H9 (cell line): Measurements from ENCODE around the gene WDR27. TPM values are rescaled to one million over a fixed set of nuclear protein-coding genes. Genes with fewer than 3 reads are reported as not detected.

ENCODE experiments used
- DNase-seq: peaks from one replicate; pipeline ENCODE4 v3.0.0-alpha.2; 2017
- H2AFZ ChIP-seq: one replicate; pipeline ENCODE4 v1.6.1; 2013; ENCODE audit warnings: mild to moderate bottlenecking, low read length, control low read depth, moderate library complexity
- H2AK5ac ChIP-seq: 2 replicates; pipeline ENCODE4 v1.6.1; 2013; ENCODE audit warnings: low read length, control low read depth, mixed read lengths; ENCODE audit not compliant: insufficient read length
- H2BK120ac ChIP-seq: one replicate; pipeline ENCODE4 v1.6.1; 2013; ENCODE audit warnings: low read depth, mild to moderate bottlenecking, low read length, control low read depth, inconsistent platforms; ENCODE audit not compliant: poor library complexity, severe bottlenecking
- H2BK12ac ChIP-seq: 2 replicates; pipeline ENCODE4 v1.6.1; 2013; ENCODE audit warnings: low read length, control low read depth, mixed read lengths, low read depth; ENCODE audit not compliant: insufficient read length
- H2BK15ac ChIP-seq: 2 replicates; pipeline ENCODE4 v1.6.1; 2013; ENCODE audit warnings: low read depth, low read length, control low read depth
- H2BK20ac ChIP-seq: one replicate; pipeline ENCODE4 v1.6.1; 2013; ENCODE audit warnings: low read depth, mild to moderate bottlenecking, low read length, control low read depth, inconsistent platforms; ENCODE audit not compliant: poor library complexity, severe bottlenecking
- H2BK5ac ChIP-seq: 2 replicates; pipeline ENCODE4 v1.6.1; 2013; ENCODE audit warnings: low read length, control low read depth, mixed read lengths; ENCODE audit not compliant: insufficient read length
- H3K14ac ChIP-seq: 2 replicates; pipeline ENCODE4 v1.6.1; 2013; ENCODE audit warnings: low read length, control low read depth; ENCODE audit not compliant: insufficient read depth
- H3K18ac ChIP-seq: 2 replicates; pipeline ENCODE4 v1.6.1; 2013; ENCODE audit warnings: low read depth, mild to moderate bottlenecking, mixed read lengths, low read length, control low read depth; ENCODE audit not compliant: insufficient read length
- H3K23ac ChIP-seq: 2 replicates; pipeline ENCODE4 v1.6.1; 2013; ENCODE audit warnings: low read length, control low read depth, mixed read lengths, low read depth; ENCODE audit not compliant: insufficient read length
- H3K23me2 ChIP-seq: 2 replicates; pipeline ENCODE4 v1.6.1; 2013; ENCODE audit warnings: low read depth, mild to moderate bottlenecking, mixed read lengths, low read length, control low read depth; ENCODE audit not compliant: insufficient read length, poor library complexity, severe bottlenecking
- H3K27ac ChIP-seq: 2 replicates; pipeline ENCODE4 v1.5.1; 2013; ENCODE audit warnings: low read length, control low read depth, mixed read lengths, low read depth; ENCODE audit not compliant: insufficient read length
- H3K27me3 ChIP-seq: 2 replicates; pipeline ENCODE4 v1.6.1; 2013; ENCODE audit warnings: low read length, control low read depth, inconsistent platforms; ENCODE audit not compliant: insufficient read depth
- H3K4ac ChIP-seq: 2 replicates; pipeline ENCODE4 v1.6.1; 2013; ENCODE audit warnings: low read depth, mild to moderate bottlenecking, control low read depth, inconsistent platforms, low read length, moderate library complexity
- H3K4me1 ChIP-seq: 2 replicates; pipeline ENCODE4 v1.6.1; 2013; ENCODE audit warnings: low read length, control low read depth, inconsistent platforms; ENCODE audit not compliant: insufficient read depth
- H3K4me2 ChIP-seq: 2 replicates; pipeline ENCODE4 v1.6.1; 2013; ENCODE audit warnings: low read length, control low read depth, mixed read lengths; ENCODE audit not compliant: insufficient read length, insufficient read depth
- H3K56ac ChIP-seq: 2 replicates; pipeline ENCODE4 v1.6.1; 2013; ENCODE audit warnings: low read depth, mild to moderate bottlenecking, mixed read lengths, low read length, control low read depth; ENCODE audit not compliant: insufficient read length
- H3K79me1 ChIP-seq: 2 replicates; pipeline ENCODE4 v1.6.1; 2013; ENCODE audit warnings: low read depth, mild to moderate bottlenecking, moderate library complexity, low read length, control low read depth, inconsistent platforms; ENCODE audit not compliant: insufficient read depth, poor library complexity, severe bottlenecking
- H3K79me2 ChIP-seq: 2 replicates; pipeline ENCODE4 v1.6.1; 2013; ENCODE audit warnings: low read length, control low read depth, inconsistent platforms; ENCODE audit not compliant: insufficient read depth
- H3K9ac ChIP-seq: 2 replicates; pipeline ENCODE4 v1.6.1; 2013; ENCODE audit warnings: low read length, control low read depth, mixed read lengths; ENCODE audit not compliant: insufficient read length; ENCODE audit errors: extremely low read depth
- H3K9me3 ChIP-seq: one replicate; pipeline ENCODE4 v1.6.1; 2013; ENCODE audit warnings: low read depth, low read length, inconsistent platforms; ENCODE audit not compliant: control insufficient read depth
- H3T11ph ChIP-seq: one replicate; pipeline ENCODE4 v1.6.1; 2013; ENCODE audit warnings: mild to moderate bottlenecking, low read length, control low read depth, inconsistent platforms
- H4K20me1 ChIP-seq: one replicate; pipeline ENCODE4 v1.6.1; 2013; ENCODE audit not compliant: control insufficient read depth, insufficient read length, insufficient read depth
- H4K5ac ChIP-seq: 2 replicates; pipeline ENCODE4 v1.6.1; 2013; ENCODE audit warnings: low read depth, mild to moderate bottlenecking, mixed read lengths, low read length, control low read depth; ENCODE audit not compliant: insufficient read length
- H4K8ac ChIP-seq: replicated peaks from 2 replicates; pipeline ENCODE4 v1.6.1; 2013; ENCODE audit warnings: low read length, control low read depth, mixed read lengths, low read depth; ENCODE audit not compliant: insufficient read length
- H4K91ac ChIP-seq: 2 replicates; pipeline ENCODE4 v1.6.1; 2013; ENCODE audit warnings: low read depth, mild to moderate bottlenecking, moderate library complexity, mixed read lengths, low read length, control low read depth; ENCODE audit not compliant: insufficient read length
- H3K27ac Mint-ChIP-seq, 3 experiments: 2 replicates in 2 of 3; 3 replicates in 1 of 3; pipeline ENCODE4 v1.8.0; 2020 to 2021; ENCODE audit warnings: mixed read lengths in 3 of 3, mild to moderate bottlenecking in 1 of 3, moderate library complexity in 1 of 3
- H3K27me3 Mint-ChIP-seq: 2 replicates; pipeline ENCODE4 v1.8.0; 2021; ENCODE audit warnings: low read depth, mild to moderate bottlenecking, moderate library complexity, mixed read lengths
- H3K36me3 Mint-ChIP-seq, 3 experiments: 2 replicates in 2 of 3; 3 replicates in 1 of 3; pipeline ENCODE4 v1.8.0; 2020 to 2021; ENCODE audit warnings: low read depth in 3 of 3, mixed read lengths in 3 of 3; ENCODE audit not compliant: insufficient read depth in 1 of 3
- H3K4me1 Mint-ChIP-seq, 2 experiments: 2 replicates each; pipeline ENCODE4 v1.8.0; 2020; ENCODE audit warnings: mixed read lengths in 2 of 2
- H3K4me3 Mint-ChIP-seq, 2 experiments: 2 replicates in 1 of 2; 3 replicates in 1 of 2; pipeline ENCODE4 v1.8.0; 2020 to 2021; ENCODE audit warnings: mild to moderate bottlenecking in 2 of 2, mixed read lengths in 2 of 2, moderate library complexity in 1 of 2
- H3K9me3 Mint-ChIP-seq, 2 experiments: 2 replicates in 1 of 2; 3 replicates in 1 of 2; pipeline ENCODE4 v1.8.0; 2020; ENCODE audit warnings: mild to moderate bottlenecking in 2 of 2, mixed read lengths in 2 of 2, moderate library complexity in 1 of 2
- WGBS: extraction: QIAGEN DNeasy Blood & Tissue Kit; methylation state at CpG from one replicate; pipeline ENCODE4 v1.1.7; 2013; ENCODE audit warnings: missing lambda C conversion rate, low lambda C conversion rate, mixed read lengths; ENCODE audit not compliant: insufficient read length; ENCODE audit errors: extremely low coverage; 5-methylcytosine and 5-hydroxymethylcytosine counted together
- total RNA-seq: library from RNA; stranded (reverse); gene quantifications from 2 replicates; pipeline ENCODE4 v1.2.1, GENCODE V29; 2021
- TF ChIP-seq, protein P1 (sequence below): fragments of 200-600 bp; sonication (generic); conservative IDR thresholded peaks from 3 replicates; pipeline ENCODE4 v1.8.0; 2021; ENCODE audit warnings: antibody characterized with exemption, mild to moderate bottlenecking

The WDR27 gene
- total RNA-seq, 1 experiment from 2014 or later = 48.7 TPM

DNA sequence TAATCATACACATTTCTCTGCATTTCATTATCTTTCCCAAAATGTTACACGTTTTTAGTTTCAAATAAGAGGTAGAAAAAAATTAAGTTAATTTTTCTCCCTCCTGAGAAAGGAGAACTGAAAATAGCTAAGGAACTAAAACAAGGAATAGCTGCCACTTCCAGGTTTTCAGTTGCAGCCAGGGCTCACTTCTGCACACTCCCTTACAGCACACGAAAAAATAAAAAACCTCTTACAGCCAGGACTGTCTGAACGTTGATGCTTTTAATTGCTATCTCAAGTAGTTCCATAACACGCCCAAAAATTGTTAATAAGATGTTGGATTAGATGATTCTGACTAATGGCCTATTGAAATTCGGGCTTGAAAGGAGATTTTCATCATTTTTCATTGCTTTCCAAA is 294.5 kb downstream of the WDR27 start:
- Histone ChIP-seq H4K20me1 (no peaks in the 10 kb centered on the region), H3K79me2 (no peaks in the 10 kb centered on the region), H2BK12ac (no peak overlapping the region), H2BK120ac (no peak overlapping the region), H3K4me1 (no peaks in the 10 kb centered on the region), H2BK20ac (no peak overlapping the region), H3K23me2 (no peaks in the 10 kb centered on the region), H4K91ac (no peak overlapping the region), H3K23ac (no peak overlapping the region), H2AK5ac (no peak overlapping the region), H3K9ac (no peak overlapping the region), H2BK15ac (no peak overlapping the region), H3K4me2 (no peak overlapping the region), H3K79me1 (no peaks in the 10 kb centered on the region), H2AFZ (no peak overlapping the region), H4K8ac (no peak overlapping the region), H2BK5ac (no peak overlapping the region), H3K18ac (no peak overlapping the region), H3K9me3 (peaks cover 13% of the 10 kb centered on the region), H4K5ac (no peak overlapping the region), H3K27ac (no peak overlapping the region), H3K14ac (no peak overlapping the region), H3K4ac (no peak overlapping the region), H3K27me3 (no peaks in the 10 kb centered on the region), H3T11ph (no peak overlapping the region), H3K56ac (no peak overlapping the region)
- peaks cover 10 to 23% (median 15%) of the 10 kb centered on the region in 3 experiments for H3K36me3 Mint-ChIP-seq
- H3K27me3 Mint-ChIP-seq = peaks cover 2% of the 10 kb centered on the region; the same call in 1 of the 2 replicates
- TF ChIP-seq, protein P1, sequence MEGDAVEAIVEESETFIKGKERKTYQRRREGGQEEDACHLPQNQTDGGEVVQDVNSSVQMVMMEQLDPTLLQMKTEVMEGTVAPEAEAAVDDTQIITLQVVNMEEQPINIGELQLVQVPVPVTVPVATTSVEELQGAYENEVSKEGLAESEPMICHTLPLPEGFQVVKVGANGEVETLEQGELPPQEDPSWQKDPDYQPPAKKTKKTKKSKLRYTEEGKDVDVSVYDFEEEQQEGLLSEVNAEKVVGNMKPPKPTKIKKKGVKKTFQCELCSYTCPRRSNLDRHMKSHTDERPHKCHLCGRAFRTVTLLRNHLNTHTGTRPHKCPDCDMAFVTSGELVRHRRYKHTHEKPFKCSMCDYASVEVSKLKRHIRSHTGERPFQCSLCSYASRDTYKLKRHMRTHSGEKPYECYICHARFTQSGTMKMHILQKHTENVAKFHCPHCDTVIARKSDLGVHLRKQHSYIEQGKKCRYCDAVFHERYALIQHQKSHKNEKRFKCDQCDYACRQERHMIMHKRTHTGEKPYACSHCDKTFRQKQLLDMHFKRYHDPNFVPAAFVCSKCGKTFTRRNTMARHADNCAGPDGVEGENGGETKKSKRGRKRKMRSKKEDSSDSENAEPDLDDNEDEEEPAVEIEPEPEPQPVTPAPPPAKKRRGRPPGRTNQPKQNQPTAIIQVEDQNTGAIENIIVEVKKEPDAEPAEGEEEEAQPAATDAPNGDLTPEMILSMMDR = no peak
- H3K27ac Mint-ChIP-seq = no peak overlapping the region
- no peak overlapping the region for H3K4me3 Mint-ChIP-seq
- peaks cover 27 to 29% of the 10 kb centered on the region in 2 experiments for H3K9me3 Mint-ChIP-seq
- WGBS = no CpG with 5 or more reads among the region's 5 CpGs
- H3K4me1 Mint-ChIP-seq = no peaks in the 10 kb centered on the region
- DNase-seq = no peak

Other genes with a start within 250 kb of the WDR27 start
- gene C6orf120, start 97 bp upstream of the WDR27 start, total RNA-seq = 22.2 and 23.2 TPM in 2 replicates
- 59.0 and 59.8 TPM in 2 replicates for gene PHF10, start 22.5 kb upstream of the WDR27 start, total RNA-seq
- gene DYNLT2, start 49.5 kb upstream of the WDR27 start, total RNA-seq = 1.3 and 1.8 TPM in 2 replicates
- gene ERMARD, start 49.6 kb upstream of the WDR27 start, total RNA-seq = 11.7 and 13.6 TPM in 2 replicates